HG03280 (cell line): ENCODE data around the gene PCDHB2.
"Not testable (repeated sequence)": the region's sequence is repeated elsewhere in the genome, so short reads cannot be mapped to it uniquely, and the experiment has no call there.

ENCODE experiments used
- ATAC-seq: cut with Tn5 transposase; IDR thresholded peaks from one replicate; pipeline ENCODE4 v1.9.1; 2021; ENCODE audit warnings: mild to moderate bottlenecking, moderate library complexity; ENCODE audit not compliant: unreplicated experiment

PCDHB2 gene

DNA sequence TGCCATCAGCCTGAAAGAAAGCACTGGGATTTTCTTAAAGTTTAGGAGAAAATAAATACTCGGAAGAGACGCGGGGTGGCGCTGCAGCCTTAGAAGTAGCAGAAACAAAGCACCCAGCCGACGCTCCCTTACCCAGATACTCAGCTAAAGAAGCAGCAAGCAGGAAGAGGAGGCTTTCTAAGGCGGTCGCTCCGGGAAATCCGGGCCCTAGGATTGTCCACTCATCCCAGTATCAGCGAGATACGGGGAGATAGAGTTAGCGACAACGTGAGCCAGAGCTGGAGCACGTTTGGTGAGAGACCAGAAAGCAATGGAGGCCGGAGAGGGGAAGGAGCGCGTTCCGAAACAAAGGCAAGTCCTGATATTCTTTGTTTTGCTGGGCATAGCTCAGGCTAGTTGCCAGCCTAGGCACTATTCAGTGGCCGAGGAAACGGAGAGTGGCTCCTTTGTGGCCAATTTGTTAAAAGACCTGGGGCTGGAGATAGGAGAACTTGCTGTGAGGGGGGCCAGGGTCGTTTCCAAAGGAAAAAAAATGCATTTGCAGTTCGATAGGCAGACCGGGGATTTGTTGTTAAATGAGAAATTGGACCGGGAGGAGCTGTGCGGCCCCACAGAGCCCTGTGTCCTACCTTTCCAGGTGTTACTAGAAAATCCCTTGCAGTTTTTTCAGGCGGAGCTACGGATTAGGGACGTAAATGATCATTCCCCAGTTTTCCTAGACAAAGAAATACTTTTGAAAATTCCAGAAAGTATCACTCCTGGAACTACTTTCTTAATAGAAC lies at the start of gene PCDHB2:
Gene PCDHB2 (plus strand): TSS at position 135 of the 782 bp plus-strand sequence. CDS start 176 bp downstream, at position 311.
- ATAC-seq, result no peak

DNA sequence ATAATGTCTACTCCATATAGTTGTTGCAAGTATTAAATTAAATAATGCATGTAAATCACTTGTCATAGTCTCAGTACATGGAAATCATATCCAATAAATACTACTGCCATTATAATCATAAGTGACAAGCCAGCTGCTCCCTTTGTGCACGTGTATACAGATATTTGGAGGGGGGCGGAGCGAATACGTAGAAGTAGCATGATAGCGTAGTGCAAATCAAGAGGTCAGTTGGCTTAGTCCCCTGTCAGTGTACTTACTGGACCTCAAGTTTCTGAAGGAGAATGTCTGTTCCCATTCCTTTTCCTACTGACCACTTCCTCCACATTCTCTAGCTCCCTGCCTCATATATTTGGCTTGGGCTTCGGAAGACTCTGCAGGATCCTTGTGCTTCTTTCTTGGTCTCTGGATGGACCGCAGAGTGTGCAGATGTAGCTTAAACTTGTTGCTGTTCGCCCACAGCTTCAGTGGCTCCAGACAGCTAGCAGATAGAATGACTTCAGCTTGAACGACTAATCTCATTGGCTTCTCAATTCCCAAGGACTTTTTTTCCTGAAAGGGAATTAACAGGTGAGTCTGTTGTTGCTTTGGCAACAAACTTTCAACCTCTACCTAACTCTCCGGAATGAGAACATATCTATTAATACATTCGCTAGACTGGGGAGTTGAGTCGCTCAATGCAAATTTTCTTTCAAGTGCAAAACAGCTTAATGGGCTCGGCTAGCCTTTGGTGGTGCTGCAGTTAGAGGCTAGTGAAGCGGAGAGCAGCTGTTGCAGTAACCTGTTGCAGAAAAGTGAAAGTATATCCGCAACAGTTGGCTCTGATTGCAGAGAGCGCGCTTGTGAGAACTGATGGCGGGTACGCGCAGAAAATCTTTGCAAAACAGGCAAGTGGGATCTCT lies 43.5 kb upstream of the PCDHB2 start, which contains the start of gene PCDHB1:
Gene PCDHB1 (plus strand): TSS at position 753 of the 899 bp plus-strand sequence. CDS start 97 bp downstream, at position 850.
- ATAC-seq, result no peak

DNA sequence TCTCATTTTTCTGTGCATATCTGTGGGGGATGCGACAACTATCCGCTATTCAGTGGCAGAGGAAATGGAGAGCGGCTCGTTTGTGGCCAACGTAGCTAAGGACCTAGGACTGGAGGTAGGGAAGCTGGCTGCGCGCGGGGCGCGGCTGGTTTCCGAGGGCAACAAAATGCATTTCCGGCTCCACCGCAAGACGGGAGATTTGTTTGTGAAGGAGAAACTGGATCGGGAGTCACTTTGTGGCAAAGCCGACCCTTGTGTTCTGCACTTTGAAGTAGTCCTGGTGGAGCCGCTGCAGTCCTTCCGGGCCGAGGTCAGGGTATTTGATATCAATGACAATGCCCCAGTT lies 42.9 kb upstream of the PCDHB2 start:
- no peak for ATAC-seq

DNA sequence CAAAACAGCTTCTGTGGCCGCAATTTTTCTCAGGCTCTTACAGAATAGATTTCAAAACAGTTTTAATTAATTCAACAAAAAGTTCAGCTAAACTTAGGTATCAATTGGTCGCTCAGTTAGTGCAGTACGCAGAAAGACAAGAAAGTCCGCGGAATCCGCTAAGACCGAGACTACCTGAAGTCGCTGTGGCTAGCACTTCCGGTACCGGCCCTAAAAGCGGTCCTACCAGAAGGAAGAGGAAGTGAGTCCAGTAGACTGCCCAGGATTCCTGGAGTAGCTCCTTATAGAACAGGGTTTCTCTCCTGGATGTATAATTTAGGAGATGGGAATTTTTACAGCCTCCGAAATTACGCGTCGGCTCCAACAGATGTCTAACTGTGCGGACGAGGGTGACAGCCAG lies 16.6 kb upstream of the PCDHB2 start:
- ATAC-seq, result no peak

DNA sequence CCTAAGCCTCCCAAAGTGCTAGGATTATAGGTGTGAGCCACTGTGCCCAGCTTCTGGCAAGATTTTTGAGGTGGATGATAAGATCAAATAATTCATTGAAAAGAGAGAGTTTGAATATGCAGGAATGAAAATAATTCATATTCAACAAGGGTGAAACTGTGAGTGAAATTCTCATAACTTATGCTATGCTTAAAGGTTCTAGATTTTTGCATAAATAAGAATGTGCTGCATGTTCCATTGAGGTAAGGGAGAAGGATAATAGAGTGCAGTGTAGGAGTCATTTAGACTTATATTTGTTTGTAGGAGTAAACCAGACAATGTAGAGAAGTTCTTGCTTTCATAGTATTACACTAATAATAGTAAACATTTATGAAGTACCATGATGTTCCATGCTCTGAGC lies 12.2 kb upstream of the PCDHB2 start:
- no peak for ATAC-seq

DNA sequence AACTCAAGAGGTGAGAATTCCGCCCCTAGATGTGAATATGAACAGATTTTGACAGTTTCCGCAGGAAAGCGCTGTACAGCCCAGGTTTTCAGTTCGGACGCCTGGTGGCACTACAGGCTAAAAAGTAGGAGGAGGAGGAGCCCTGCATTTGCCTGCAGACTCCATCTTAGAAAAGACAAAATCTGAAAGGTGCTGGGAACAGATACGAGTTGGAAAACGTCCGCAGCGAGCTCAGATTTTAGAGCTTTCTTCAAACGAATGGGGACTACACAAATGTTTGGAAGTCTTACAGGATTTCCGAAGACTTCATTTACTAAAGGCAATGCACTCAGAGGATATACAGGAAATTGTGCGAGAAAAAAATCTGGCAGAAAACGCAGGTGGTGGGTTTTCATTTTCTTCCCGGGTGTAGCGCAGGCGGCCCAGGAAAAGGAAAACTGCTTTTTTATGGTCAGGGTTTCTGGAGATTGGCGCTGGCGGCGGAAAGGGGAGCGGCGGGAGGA lies 9.9 kb upstream of the PCDHB2 start:
- no peak for ATAC-seq

DNA sequence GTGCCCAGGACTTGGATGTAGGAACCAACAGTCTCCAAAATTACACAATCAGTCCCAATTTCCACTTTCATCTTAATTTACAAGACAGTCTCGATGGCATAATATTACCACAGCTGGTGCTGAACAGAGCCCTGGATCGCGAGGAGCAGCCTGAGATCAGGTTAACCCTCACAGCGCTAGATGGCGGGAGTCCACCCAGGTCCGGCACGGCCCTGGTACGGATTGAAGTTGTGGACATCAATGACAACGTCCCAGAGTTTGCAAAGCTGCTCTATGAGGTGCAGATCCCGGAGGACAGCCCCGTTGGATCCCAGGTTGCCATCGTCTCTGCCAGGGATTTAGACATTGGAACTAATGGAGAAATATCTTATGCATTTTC lies 837 bp downstream of the PCDHB2 start:
- no peak for ATAC-seq

DNA sequence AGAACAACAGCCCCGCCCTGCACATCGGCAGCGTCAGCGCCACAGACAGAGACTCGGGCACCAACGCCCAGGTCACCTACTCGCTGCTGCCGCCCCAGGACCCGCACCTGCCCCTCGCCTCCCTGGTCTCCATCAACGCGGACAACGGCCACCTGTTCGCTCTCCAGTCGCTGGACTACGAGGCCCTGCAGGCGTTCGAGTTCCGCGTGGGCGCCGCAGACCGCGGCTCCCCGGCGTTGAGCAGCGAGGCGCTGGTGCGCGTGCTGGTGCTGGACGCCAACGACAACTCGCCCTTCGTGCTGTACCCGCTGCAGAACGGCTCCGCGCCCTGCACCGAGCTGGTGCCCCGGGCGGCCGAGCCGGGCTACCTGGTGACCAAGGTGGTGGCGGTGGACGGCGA lies 1.8 kb downstream of the PCDHB2 start:
- ATAC-seq, result not testable (repeated sequence)

DNA sequence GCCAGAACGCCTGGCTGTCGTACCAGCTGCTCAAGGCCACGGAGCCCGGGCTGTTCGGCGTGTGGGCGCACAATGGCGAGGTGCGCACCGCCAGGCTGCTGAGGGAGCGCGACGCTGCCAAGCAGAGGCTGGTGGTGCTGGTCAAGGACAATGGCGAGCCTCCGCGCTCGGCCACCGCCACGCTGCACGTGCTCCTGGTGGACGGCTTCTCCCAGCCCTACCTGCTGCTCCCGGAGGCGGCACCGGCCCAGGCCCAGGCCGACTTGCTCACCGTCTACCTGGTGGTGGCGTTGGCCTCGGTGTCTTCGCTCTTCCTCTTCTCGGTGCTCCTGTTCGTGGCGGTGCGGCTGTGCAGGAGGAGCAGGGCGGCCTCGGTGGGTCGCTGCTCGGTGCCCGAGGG lies 2.2 kb downstream of the PCDHB2 start:
- not testable (repeated sequence) for ATAC-seq

DNA sequence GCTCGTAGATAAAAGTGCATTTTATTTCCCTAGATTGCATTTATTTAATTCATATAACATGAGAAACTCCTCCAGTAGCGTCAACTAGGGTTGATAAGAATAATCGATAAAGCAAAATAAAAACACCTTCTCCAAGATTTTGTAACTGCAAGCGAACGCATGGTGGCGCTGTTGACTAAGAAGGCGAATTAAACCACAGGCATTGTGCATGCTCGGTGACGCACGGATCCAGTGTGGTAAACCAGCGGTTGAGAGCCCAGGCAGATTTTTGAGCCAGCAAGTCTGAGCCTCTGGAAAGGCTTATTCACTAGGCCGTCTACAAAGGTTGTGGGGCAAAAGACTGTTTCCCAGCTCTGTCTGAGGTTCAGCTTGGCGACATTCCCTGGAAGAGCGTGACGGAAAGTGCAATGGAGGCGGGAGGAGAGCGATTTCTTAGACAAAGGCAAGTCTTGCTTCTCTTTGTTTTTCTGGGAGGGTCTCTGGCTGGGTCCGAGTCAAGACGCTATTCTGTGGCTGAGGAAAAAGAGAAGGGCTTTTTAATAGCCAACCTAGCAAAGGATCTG lies 5.9 kb downstream of the PCDHB2 start, which contains the start of gene PCDHB3:
Gene PCDHB3 (plus strand): TSS at position 231 of the 563 bp plus-strand sequence. CDS start 177 bp downstream, at position 408.
- no peak for ATAC-seq

DNA sequence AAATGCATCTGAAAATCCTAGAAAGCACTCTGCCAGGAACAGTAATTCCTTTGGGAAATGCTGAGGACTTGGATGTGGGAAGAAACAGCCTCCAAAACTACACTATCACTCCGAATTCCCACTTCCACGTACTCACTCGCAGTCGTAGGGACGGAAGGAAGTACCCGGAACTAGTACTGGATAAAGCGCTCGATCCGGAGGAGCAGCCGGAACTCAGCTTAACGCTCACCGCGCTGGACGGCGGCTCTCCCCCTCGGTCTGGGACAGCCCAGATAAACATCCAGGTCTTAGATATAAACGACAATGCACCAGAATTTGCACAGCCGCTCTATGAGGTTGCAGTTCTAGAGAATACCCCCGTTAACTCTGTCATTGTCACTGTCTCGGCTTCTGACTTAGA lies 6.6 kb downstream of the PCDHB2 start:
- no peak for ATAC-seq

DNA sequence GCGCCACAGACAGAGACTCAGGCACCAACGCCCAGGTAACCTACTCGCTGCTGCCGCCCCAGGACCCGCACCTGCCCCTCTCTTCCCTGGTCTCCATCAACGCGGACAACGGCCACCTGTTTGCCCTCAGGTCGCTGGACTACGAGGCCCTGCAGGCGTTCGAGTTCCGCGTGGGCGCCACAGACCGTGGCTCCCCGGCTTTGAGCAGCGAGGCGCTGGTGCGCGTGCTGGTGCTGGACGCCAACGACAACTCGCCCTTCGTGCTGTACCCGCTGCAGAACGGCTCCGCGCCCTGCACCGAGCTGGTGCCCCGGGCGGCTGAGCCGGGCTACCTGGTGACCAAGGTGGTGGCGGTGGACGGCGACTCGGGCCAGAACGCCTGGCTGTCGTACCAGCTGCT lies 7.7 kb downstream of the PCDHB2 start:
- ATAC-seq, result not testable (repeated sequence)

DNA sequence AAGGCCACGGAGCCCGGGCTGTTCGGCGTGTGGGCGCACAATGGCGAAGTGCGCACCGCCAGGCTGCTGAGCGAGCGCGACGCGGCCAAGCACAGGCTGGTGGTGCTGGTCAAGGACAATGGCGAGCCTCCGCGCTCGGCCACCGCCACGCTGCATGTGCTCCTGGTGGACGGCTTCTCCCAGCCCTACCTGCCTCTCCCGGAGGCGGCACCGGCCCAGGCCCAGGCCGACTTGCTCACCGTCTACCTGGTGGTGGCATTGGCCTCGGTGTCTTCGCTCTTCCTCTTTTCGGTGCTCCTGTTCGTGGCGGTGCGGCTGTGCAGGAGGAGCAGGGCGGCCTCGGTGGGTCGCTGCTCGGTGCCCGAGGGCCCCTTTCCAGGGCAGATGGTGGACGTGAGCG lies 8.1 kb downstream of the PCDHB2 start:
- ATAC-seq, result not testable (repeated sequence)

DNA sequence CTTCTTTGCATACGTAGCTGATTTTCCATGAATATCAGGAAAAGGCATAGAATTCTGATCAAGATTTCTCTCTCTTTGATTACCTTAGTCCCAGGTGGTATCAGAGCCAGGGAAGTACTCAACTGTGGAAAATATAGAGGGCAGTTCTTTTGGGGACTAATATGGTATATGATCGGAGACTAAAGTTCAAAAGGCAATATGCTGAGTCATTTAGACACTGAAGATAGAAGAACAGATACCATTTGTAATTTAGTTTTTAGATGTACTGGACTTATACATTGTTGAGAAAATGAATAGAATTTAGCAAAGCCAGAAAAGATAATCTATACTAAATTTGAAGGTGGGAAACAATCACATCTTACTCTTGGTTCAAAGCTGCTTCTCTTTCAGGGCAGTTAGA lies 10.9 kb downstream of the PCDHB2 start:
- ATAC-seq, result no peak

DNA sequence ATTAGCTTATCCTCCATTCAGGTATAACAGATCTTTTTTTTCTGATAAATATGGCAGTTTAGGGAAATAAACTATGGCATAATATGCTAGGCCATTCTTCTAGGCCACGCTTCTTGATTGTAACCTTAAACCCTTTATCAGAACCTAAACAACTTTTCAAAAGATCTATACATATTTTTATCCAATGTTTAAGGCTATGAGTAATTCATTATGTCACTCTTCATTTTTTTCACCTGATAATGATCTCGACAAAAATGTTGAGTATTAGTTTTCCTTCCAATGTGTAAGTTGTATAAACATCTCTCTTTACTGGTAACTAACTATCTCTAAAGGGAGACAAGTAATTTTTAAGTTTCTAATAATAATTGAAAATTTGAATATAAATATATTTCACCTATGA lies 24.8 kb downstream of the PCDHB2 start:
- ATAC-seq, result no peak

DNA sequence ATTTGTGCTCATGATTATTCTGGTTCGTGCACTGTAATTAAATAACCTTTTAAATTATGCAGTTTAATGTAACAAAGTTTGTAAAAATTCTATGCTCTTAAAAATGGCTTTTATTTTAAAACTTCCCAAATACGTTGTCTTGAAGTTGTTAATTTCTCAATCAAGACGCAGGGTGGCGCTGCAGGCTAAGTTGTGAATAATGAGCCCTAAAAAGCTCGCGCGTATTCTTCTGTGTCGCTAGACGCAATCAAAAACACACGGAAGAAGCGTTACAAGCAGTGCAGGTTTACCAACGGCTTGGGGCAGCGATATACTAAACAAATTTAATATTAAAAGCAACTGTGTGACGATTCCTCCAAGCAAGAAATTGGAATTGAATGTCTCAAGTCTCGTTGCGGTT lies 27.1 kb downstream of the PCDHB2 start, which contains the start of gene PCDHB4:
Gene PCDHB4 (plus strand): TSS at position 256 of the 400 bp plus-strand sequence. CDS start 181 bp downstream, outside the sequence.
- no peak for ATAC-seq

DNA sequence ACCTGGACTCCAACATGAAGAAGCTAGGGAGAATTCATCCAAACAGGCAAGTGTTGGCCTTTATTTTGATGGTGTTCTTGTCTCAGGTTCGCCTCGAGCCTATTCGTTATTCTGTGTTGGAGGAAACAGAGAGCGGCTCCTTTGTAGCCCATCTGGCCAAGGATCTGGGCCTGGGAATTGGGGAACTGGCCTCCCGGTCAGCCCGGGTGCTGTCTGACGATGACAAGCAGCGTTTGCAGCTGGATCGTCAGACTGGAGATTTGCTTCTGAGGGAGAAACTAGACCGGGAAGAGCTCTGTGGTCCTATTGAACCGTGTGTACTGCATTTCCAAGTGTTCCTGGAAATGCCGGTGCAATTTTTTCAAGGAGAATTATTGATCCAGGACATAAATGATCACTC lies 27.6 kb downstream of the PCDHB2 start:
- no peak for ATAC-seq

DNA sequence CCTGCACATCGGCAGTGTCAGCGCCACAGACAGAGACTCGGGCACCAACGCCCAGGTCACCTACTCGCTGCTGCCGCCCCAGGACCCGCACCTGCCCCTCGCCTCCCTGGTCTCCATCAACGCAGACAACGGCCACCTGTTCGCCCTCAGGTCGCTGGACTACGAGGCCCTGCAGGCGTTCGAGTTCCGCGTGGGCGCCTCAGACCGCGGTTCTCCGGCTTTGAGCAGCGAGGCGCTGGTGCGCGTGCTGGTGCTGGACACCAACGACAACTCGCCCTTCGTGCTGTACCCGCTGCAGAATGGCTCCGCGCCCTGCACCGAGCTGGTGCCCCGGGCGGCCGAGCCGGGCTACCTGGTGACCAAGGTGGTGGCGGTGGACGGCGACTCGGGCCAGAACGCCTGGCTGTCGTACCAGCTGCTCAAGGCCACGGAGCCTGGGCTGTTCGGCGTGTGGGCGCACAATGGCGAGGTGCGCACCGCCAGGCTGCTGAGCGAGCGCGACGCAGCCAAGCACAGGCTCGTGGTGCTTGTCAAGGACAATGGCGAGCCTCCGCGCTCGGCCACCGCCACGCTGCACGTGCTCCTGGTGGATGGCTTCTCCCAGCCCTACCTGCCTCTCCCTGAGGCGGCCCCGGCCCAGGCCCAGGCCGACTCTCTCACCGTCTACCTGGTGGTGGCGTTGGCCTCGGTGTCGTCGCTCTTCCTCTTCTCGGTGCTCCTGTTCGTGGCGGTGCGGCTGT lies 29.2 kb downstream of the PCDHB2 start:
- not testable (repeated sequence) for ATAC-seq

DNA sequence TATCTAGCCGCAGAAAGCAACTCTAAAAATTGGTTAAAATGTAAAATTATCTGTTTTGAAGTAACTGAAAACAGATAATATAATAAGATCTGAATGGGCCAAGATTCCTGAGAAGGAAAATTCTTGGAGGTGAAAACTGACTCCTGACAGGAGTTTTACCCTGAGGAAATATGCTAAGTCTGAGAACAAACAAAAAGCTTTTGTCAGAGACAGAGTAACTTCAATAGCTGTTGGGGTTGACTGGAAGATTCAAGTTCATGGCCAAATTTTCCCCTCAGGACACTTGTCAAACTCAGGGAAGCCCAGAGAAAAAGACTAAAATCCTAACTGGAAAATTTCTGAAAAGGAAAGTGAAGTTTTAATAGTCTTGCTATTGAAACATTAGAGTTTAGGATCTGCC lies 32.9 kb downstream of the PCDHB2 start:
- no peak for ATAC-seq

DNA sequence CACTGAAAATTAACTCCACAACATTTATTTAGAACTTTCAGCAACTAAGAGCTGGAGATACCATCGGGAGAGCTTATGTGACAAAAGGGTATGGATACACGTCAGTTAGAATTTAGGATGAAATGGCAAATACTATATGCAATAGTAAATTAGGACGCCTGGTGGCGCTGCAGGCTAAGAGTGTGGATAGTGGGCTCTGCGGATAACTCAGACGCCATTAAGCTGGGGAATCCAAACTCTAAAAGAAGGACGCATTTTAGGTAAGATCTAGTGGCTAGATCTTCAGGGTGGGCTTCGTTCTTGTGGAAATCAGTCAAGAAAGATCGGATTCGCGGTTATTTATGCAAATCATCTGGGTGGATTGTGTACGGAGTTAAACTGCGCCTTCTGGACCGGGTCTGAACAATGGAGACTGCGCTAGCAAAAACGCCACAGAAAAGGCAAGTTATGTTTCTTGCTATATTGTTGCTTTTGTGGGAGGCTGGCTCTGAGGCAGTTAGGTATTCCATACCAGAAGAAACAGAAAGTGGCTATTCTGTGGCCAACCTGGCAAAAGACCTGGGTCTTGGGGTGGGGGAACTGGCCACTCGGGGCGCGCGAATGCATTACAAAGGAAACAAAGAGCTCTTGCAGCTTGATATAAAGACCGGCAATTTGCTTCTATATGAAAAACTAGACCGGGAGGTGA lies 40.8 kb downstream of the PCDHB2 start, which contains the start of gene PCDHB5:
Gene PCDHB5 (plus strand): TSS at position 177 of the 688 bp plus-strand sequence. CDS start 229 bp downstream, at position 406.
- no peak for ATAC-seq
